A673 (cell line): ENCODE data around the gene HNRNPM.

Experiments
- CTCF ChIP-seq: fragments of 300-800, 200-600 bp; sonication (generic); conservative IDR thresholded peaks from 2 replicates; pipeline ENCODE4 v1.5.1; 2017; ENCODE audit warnings: low read depth, mild to moderate bottlenecking, antibody characterized with exemption, low read length, moderate library complexity, mixed read lengths
- EZH2 ChIP-seq: fragments of 200-600 bp; sonication (generic); IDR thresholded peaks from 2 replicates; pipeline ENCODE4 v1.6.1; 2017; ENCODE audit warnings: borderline replicate concordance, low read depth, mild to moderate bottlenecking, mixed read lengths, antibody characterized with exemption, low read length; ENCODE audit not compliant: poor library complexity, severe bottlenecking

- no peak for TF ChIP-seq CTCF
- TF ChIP-seq EZH2, result no peak
These were observed 15.7 kb upstream of the HNRNPM start for GRCh38 chr19:8429044-8429443.
